Naive thymus-derived CD4-positive, alpha-beta T cell (primary cell): ENCODE data around the gene GATA2. TPM values are rescaled to one million over a fixed set of nuclear protein-coding genes. Genes with fewer than 3 reads are reported as not detected.

Experiments used
- ATAC-seq: fragments of 150-1000 bp; cut with Tn5 transposase; 2 replicates; pipeline ENCODE4 v1.10.0; 2021; ENCODE audit warnings: mild to moderate bottlenecking, moderate library complexity
- CTCF ChIA-PET: fragments of 350-600 bp; sonication (Branson Sonifier 250); formaldehyde crosslinking; loops from one replicate; lab custom pipeline; 2021; ENCODE audit warnings: antibody characterized with exemption; lab: Charles Lee
- POLR2A ChIA-PET: fragments of 350-600 bp; sonication (Branson Sonifier 250); formaldehyde crosslinking; loops from one replicate; lab custom pipeline; 2021; ENCODE audit warnings: antibody characterized with exemption, inconsistent platforms; lab: Charles Lee
- DNase-seq, 9 donors: peaks; one replicate each; pipeline versions ENCODE4 v3.0.0 to v3.0.0-alpha.2; 2020 to 2022; ENCODE audit warnings: mixed read lengths in 1 of 9
- H3K27ac ChIP-seq: one replicate; pipeline ENCODE4 v1.7.0; 2013; ENCODE audit warnings: mild to moderate bottlenecking, low read depth, low read length, moderate library complexity
- H3K27me3 ChIP-seq, 2 donors: one replicate each; pipeline ENCODE4 v1.7.0; 2013; ENCODE audit warnings: low read length in 2 of 2, mild to moderate bottlenecking in 2 of 2, moderate library complexity in 2 of 2; ENCODE audit not compliant: control insufficient read depth in 2 of 2, insufficient read depth in 2 of 2
- H3K36me3 ChIP-seq, 3 experiments: 1 replicate in 2 of 3; 2 replicates in 1 of 3; pipeline ENCODE4 v1.7.0; 2013; ENCODE audit warnings: low read length in 3 of 3, mild to moderate bottlenecking in 3 of 3, moderate library complexity in 1 of 3; ENCODE audit not compliant: insufficient read depth in 3 of 3, control insufficient read depth in 2 of 3
- H3K4me1 ChIP-seq, 2 donors: one replicate each; pipeline ENCODE4 v1.7.0; 2013; ENCODE audit warnings: low read length in 2 of 2, mild to moderate bottlenecking in 2 of 2, moderate library complexity in 1 of 2; ENCODE audit not compliant: control insufficient read depth in 2 of 2, insufficient read depth in 2 of 2
- H3K4me3 ChIP-seq: 2 replicates; pipeline ENCODE4 v1.7.0; 2013; ENCODE audit warnings: mild to moderate bottlenecking, low read length
- H3K9me3 ChIP-seq, 3 experiments: 1 replicate in 2 of 3; 2 replicates in 1 of 3; pipeline ENCODE4 v1.7.0; 2013; ENCODE audit warnings: low read length in 3 of 3; ENCODE audit not compliant: control insufficient read depth in 2 of 3
- H3K27ac Mint-ChIP-seq, 9 donors: one replicate each; pipeline ENCODE4 v1.8.0; 2020 to 2022; ENCODE audit warnings: mixed read lengths in 9 of 9, mild to moderate bottlenecking in 8 of 9, moderate library complexity in 5 of 9, inconsistent platforms in 2 of 9
- H3K27me3 Mint-ChIP-seq, 5 donors: one replicate each; pipeline ENCODE4 v1.8.0; 2021 to 2022; ENCODE audit warnings: mixed read lengths in 5 of 5, mild to moderate bottlenecking in 1 of 5
- H3K36me3 Mint-ChIP-seq, 5 donors: one replicate each; pipeline ENCODE4 v1.8.0; 2020 to 2022; ENCODE audit warnings: mixed read lengths in 5 of 5, mild to moderate bottlenecking in 3 of 5, inconsistent platforms in 1 of 5
- H3K4me1 Mint-ChIP-seq, 7 donors: one replicate each; pipeline ENCODE4 v1.8.0; 2020 to 2022; ENCODE audit warnings: mixed read lengths in 7 of 7, mild to moderate bottlenecking in 3 of 7, inconsistent platforms in 1 of 7
- H3K4me3 Mint-ChIP-seq, 10 donors: one replicate each; pipeline ENCODE4 v1.8.0; 2020 to 2022; ENCODE audit warnings: mild to moderate bottlenecking in 10 of 10, mixed read lengths in 10 of 10, moderate library complexity in 6 of 10, inconsistent platforms in 2 of 10
- H3K9me3 Mint-ChIP-seq, 11 donors: one replicate each; pipeline ENCODE4 v1.8.0; 2020 to 2022; ENCODE audit warnings: mixed read lengths in 11 of 11, mild to moderate bottlenecking in 4 of 11, inconsistent platforms in 1 of 11, moderate library complexity in 1 of 11
- intact Hi-C, 2 donors: fragments of 100-400 bp; cut with micrococcal nuclease; formaldehyde crosslinking; loops; one replicate each; pipeline ENCODE4 v1.15.1; 2023
- polyA plus RNA-seq, 2 donors: library from polyadenylated mRNA; unstranded; fragments of 300-500 nt; fragmentation: Illumina TruSeq; gene quantifications; one replicate each; pipeline ENCODE4 v1.2.3, GENCODE V29; 2021
- total RNA-seq, 6 experiments: library from RNA in 5 of 6; stranded (reverse) in 5 of 6; gene quantifications; 1 replicate in 5 of 6; 2 replicates in 1 of 6; pipeline ENCODE4 v1.2.3 and lab custom pipeline; 2021 to 2026

GATA2 gene
- total and polyA plus RNA-seq, 7 experiments from 2014 or later = 0.30 to 70.9 (median 14.0) TPM; not detected in 4

GRCh38 chr3:128472449-128473179, 20.4 kb downstream of the GATA2 start:
- Mint-ChIP-seq H3K4me3 (no peak overlapping the region), H3K27me3 (peaks cover 6 to 23% (median 9%) of the 10 kb centered on the region in 5 donors), H3K9me3 (peaks cover 0 to 2% (median 0%) of the 10 kb centered on the region in 11 donors), H3K4me1 (no peaks in the 10 kb centered on the region), H3K36me3 (no peaks in the 10 kb centered on the region), H3K27ac (peak overlapping the region in 1 of 9 donors; percentile 74)
- CTCF ChIA-PET = interaction anchor here (0.7 kb wide), 1 partner anchor 137 kb away, joined by 3 read pairs; no protein-coding TSS in a partner anchor
- no peak for DNase-seq
- Histone ChIP-seq H3K4me3 (no peak overlapping the region), H3K27ac (no peak overlapping the region), H3K36me3 (no peaks in the 10 kb centered on the region), H3K9me3 (no peaks in the 10 kb centered on the region), H3K27me3 (no peaks in the 10 kb centered on the region), H3K4me1 (no peaks in the 10 kb centered on the region)
- POLR2A ChIA-PET = no interaction called here
- intact Hi-C loops = no loop called here
- ATAC-seq = no peak

DNA sequence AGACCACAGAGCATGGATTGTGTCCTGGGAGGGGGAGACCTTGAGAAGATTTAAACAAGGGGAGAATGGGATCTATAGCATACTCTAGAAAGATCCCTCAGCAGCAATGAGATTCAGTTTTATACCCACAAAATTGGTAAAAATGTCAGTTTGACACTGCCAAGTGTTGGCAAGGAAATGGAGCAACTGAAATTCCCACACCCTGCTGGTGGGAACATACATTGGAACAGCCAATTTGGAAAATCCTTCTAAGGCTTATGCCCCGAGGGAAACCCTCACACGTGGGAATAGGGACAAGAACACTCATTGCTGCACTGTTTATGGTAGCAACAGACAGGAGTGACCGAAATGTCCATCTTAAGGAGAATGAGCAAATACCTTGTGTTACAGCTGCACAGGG, 21.3 kb downstream of the GATA2 start:
- Mint-ChIP-seq H3K36me3 (no peaks in the 10 kb centered on the region), H3K27ac (no peak overlapping the region), H3K4me1 (peaks cover 0 to 8% (median 7%) of the 10 kb centered on the region in 7 donors), H3K4me3 (no peak overlapping the region), H3K27me3 (peaks cover 7 to 23% (median 13%) of the 10 kb centered on the region in 5 donors), H3K9me3 (peaks cover 0 to 2% (median 0%) of the 10 kb centered on the region in 11 donors)
- Histone ChIP-seq H3K4me3 (no peak overlapping the region), H3K36me3 (no peaks in the 10 kb centered on the region), H3K27me3 (no peaks in the 10 kb centered on the region), H3K4me1 (no peaks in the 10 kb centered on the region), H3K27ac (no peak overlapping the region), H3K9me3 (no peaks in the 10 kb centered on the region)
- POLR2A ChIA-PET = no interaction called here
- CTCF ChIA-PET = no interaction called here
- ATAC-seq (no peak), DNase-seq (no peak)
- intact Hi-C loops = no loop called here

DNA sequence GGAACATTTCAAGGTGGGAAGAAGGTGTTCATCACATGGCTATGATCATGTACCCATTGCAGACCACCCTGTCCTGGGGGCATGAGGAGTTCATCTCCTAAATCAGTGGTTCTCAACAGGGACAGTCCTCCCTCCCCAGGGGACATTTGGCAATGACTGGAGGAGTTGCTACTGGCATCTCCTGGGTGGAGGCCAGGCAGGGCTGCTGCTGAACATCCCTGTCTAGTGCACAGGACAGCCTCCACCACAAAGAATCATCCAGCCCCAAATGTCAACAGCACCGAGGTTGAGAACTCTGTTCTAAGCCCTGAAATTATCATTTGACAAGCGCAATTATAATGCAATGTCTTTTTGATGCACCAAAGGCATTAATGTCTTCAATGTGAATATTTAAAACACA, 21.9 kb downstream of the GATA2 start:
- Histone ChIP-seq H3K9me3 (no peaks in the 10 kb centered on the region), H3K4me3 (no peak overlapping the region), H3K36me3 (no peaks in the 10 kb centered on the region), H3K27me3 (no peaks in the 10 kb centered on the region), H3K27ac (no peak overlapping the region), H3K4me1 (no peaks in the 10 kb centered on the region)
- ATAC-seq (no peak), DNase-seq (no peak)
- Mint-ChIP-seq H3K4me1 (peaks cover 0 to 13% (median 8%) of the 10 kb centered on the region in 7 donors), H3K4me3 (no peak overlapping the region), H3K27me3 (peaks cover 10 to 22% (median 16%) of the 10 kb centered on the region in 5 donors), H3K9me3 (peaks cover 0 to 2% (median 0%) of the 10 kb centered on the region in 11 donors), H3K36me3 (no peaks in the 10 kb centered on the region), H3K27ac (no peak overlapping the region)
- ChIA-PET POLR2A (no interaction called here), CTCF (no interaction called here)
- intact Hi-C loops = no loop called here

DNA sequence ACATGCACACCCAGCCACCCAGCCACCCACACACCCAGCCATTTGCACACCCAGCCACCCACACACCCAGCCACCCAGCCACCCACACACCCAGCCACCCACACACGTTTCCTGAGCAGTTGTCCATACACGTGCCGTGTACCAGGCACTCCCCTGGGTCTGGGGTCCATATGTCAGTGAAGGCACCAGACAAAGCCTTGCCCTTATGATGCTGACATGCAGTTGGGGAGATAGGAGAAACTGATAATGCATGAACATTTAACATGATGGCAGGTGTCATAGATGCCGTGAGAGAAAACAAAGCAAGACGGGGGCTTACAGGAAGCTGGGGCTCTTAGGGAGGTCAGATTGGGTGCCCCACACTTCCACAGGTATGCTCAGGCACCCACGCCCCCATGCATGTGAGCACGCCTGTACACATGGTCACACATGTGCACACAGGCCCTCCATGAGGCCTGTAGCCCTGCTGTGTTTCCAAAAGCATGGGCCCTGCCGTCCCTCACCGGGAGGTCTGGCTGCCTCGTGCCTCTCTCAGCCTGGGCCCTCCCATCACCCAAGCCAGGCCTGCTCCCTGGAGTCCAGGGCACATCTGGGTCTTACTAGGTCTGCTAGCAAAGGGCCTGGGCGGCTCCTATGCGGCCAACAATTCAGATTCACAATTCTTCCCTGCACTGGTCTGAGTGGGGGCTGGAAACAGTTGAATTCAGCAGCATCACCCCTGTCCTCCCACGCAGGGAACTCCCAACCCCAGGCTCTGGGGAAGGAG, 22.7 kb downstream of the GATA2 start:
- intact Hi-C loops = no loop called here
- Histone ChIP-seq H3K27me3 (no peaks in the 10 kb centered on the region), H3K4me1 (no peaks in the 10 kb centered on the region), H3K36me3 (no peaks in the 10 kb centered on the region), H3K4me3 (no peak overlapping the region), H3K27ac (no peak overlapping the region), H3K9me3 (no peaks in the 10 kb centered on the region)
- H3K27me3 Mint-ChIP-seq = peaks cover 17 to 24% (median 22%) of the 10 kb centered on the region in 5 donors
- no peak overlapping the region for H3K4me3 Mint-ChIP-seq
- H3K4me1 Mint-ChIP-seq = peaks cover 3 to 15% (median 9%) of the 10 kb centered on the region in 7 donors
- H3K9me3 Mint-ChIP-seq = peaks cover 0 to 2% (median 0%) of the 10 kb centered on the region in 11 donors
- ChIA-PET POLR2A (no interaction called here), CTCF (no interaction called here)
- DNase-seq = no peak
- H3K27ac Mint-ChIP-seq = no peak overlapping the region
- H3K36me3 Mint-ChIP-seq = peaks cover 0 to 3% (median 0%) of the 10 kb centered on the region in 5 donors
- ATAC-seq = no peak

- peaks cover 3 to 15% (median 9%) of the 10 kb centered on the region in 7 donors for H3K4me1 Mint-ChIP-seq
- no peak overlapping the region for H3K4me3 Mint-ChIP-seq
- no peaks in the 10 kb centered on the region for H3K9me3 ChIP-seq
- H3K27ac Mint-ChIP-seq = no peak overlapping the region
- no peaks in the 10 kb centered on the region for H3K4me1 ChIP-seq
- POLR2A ChIA-PET = no interaction called here
- no peak overlapping the region for H3K27ac ChIP-seq
- H3K4me3 ChIP-seq = no peak overlapping the region
- peaks cover 20 to 29% (median 25%) of the 10 kb centered on the region in 5 donors for H3K27me3 Mint-ChIP-seq
- ATAC-seq = no peak
- no peaks in the 10 kb centered on the region for H3K27me3 ChIP-seq
- no peak for DNase-seq
- intact Hi-C loops = loop anchor here in 1 of 2 donors (5.0 kb wide), 1 partner anchor 42 kb away; no protein-coding TSS in a partner anchor
- H3K36me3 ChIP-seq = no peaks in the 10 kb centered on the region
- peaks cover 0 to 2% (median 0%) of the 10 kb centered on the region in 11 donors for H3K9me3 Mint-ChIP-seq
- CTCF ChIA-PET = no interaction called here
- peaks cover 0 to 3% (median 0%) of the 10 kb centered on the region in 5 donors for H3K36me3 Mint-ChIP-seq
These were observed 23.4 kb downstream of the GATA2 start for GRCh38 chr3:128469556-128469955.

DNA sequence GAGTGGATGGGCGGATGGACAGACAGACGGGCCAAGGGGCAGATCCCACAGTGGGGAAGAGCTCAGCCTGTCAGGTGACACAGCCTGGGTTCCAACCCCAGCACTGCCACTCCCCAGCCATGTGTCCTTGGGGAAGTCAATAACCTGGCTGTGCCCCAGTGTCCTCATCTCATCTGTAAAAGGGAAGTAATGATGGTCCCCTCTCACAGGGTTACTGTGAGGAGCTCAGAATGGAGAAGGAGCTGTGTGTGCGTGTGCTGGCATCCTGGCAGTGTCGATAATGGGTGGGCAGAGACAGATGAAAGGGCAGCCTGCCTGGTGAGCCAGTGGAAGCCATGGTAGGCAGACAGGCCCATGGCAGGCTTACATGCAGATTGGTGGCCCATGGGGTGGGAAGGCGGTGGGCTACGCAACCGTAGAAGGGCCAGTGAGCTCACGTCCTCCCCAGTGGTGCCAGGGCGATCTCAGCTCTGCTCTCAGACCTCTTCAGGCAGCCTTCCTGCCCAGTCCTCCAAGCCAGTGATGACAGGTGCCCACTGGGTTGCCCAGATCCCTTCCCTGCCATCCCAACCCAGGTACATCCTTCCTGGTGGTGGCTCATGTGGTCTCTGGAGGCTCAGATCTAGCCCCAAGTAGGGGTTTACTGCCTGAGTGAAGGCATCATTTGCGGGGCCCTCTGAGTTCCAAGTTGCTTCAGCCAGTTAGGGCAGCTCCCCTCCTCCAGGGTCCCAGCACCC, 24.0 kb downstream of the GATA2 start:
- intact Hi-C loops = loop anchor here in 1 of 2 donors (5.0 kb wide), 1 partner anchor 42 kb away; no protein-coding TSS in a partner anchor
- ChIA-PET POLR2A (no interaction called here), CTCF (no interaction called here)

More for the DNA sequence above, 24.0 kb downstream of the GATA2 start:
- H3K27ac ChIP-seq = no peak overlapping the region
- H3K4me1 ChIP-seq = no peaks in the 10 kb centered on the region
- no peaks in the 10 kb centered on the region for H3K9me3 ChIP-seq
- no peaks in the 10 kb centered on the region for H3K36me3 ChIP-seq
- peaks cover 0 to 3% (median 0%) of the 10 kb centered on the region in 5 donors for H3K36me3 Mint-ChIP-seq
- DNase-seq = no peak
- H3K4me3 ChIP-seq = no peak overlapping the region
- H3K27me3 Mint-ChIP-seq = peaks cover 20 to 32% (median 24%) of the 10 kb centered on the region in 5 donors
- H3K9me3 Mint-ChIP-seq = peaks cover 0 to 2% (median 0%) of the 10 kb centered on the region in 11 donors
- H3K4me3 Mint-ChIP-seq = no peak overlapping the region
- H3K4me1 Mint-ChIP-seq = peaks cover 3 to 15% (median 9%) of the 10 kb centered on the region in 7 donors
- no peak for ATAC-seq
- peak overlapping the region in 3 of 9 donors; percentile 22 to 77 (median 43) for H3K27ac Mint-ChIP-seq
- H3K27me3 ChIP-seq = no peaks in the 10 kb centered on the region
